Ascending aorta (tissue), 2 donors: Measurements from ENCODE around the gene EXOSC2. TPM values are rescaled to one million over a fixed set of nuclear protein-coding genes. Genes with fewer than 3 reads are reported as not detected.
"Not testable (repeated sequence)": the region's sequence is repeated elsewhere in the genome, so short reads cannot be mapped to it uniquely, and the experiment has no call there.

Source experiments
- DNase-seq, 2 donors: peaks; one replicate each; pipeline ENCODE4 v3.0.0-alpha.2; 2019; ENCODE audit warnings: low spot score in 2 of 2
- H3K27ac ChIP-seq, 2 donors: fragments of 200-600 bp; sonication (generic); one replicate each; pipeline ENCODE4 v1.5.1; 2016 to 2017; ENCODE audit warnings: mild to moderate bottlenecking in 1 of 2
- H3K27me3 ChIP-seq: fragments of 200-600 bp; sonication (generic); one replicate; pipeline ENCODE4 v1.5.1; 2017
- H3K36me3 ChIP-seq, 2 donors: fragments of 200-600 bp; sonication (generic); one replicate each; pipeline ENCODE4 v1.5.1; 2016
- H3K4me1 ChIP-seq, 2 donors: fragments of 200-600 bp; sonication (generic); one replicate each; pipeline ENCODE4 v1.5.1; 2016 to 2017; ENCODE audit warnings: mild to moderate bottlenecking in 1 of 2
- H3K4me3 ChIP-seq, 2 donors: fragments of 200-600 bp; sonication (generic); one replicate each; pipeline ENCODE4 v1.5.1; 2016 to 2017; ENCODE audit warnings: mild to moderate bottlenecking in 1 of 2
- H3K9me3 ChIP-seq, 2 donors: fragments of 200-600 bp; sonication (generic); one replicate each; pipeline ENCODE4 v1.5.1; 2016
- intact Hi-C: fragments of 100-400 bp; cut with DNase I; formaldehyde crosslinking; loops from one replicate; pipeline ENCODE4 v1.15.1; 2023
- total RNA-seq: library from RNA; depleted of rRNA; stranded (reverse); fragments of >200 nt; gene quantifications from one replicate; pipeline ENCODE4 v1.1.0, GENCODE V29; 2016
- TF ChIP-seq, protein P1 (sequence below), 3 experiments: fragments of 200-600 bp in 2 of 3; fragments of 450-650 bp in 1 of 3; sonication (generic) in 2 of 3; IDR thresholded peaks; one replicate each; pipeline ENCODE4 v1.5.1; 2016 to 2019; ENCODE audit warnings: antibody characterized with exemption in 3 of 3, mild to moderate bottlenecking in 1 of 3, moderate library complexity in 1 of 3

EXOSC2 gene
- total RNA-seq, 1 donor from 2014 or later, result 20.6 TPM

DNA sequence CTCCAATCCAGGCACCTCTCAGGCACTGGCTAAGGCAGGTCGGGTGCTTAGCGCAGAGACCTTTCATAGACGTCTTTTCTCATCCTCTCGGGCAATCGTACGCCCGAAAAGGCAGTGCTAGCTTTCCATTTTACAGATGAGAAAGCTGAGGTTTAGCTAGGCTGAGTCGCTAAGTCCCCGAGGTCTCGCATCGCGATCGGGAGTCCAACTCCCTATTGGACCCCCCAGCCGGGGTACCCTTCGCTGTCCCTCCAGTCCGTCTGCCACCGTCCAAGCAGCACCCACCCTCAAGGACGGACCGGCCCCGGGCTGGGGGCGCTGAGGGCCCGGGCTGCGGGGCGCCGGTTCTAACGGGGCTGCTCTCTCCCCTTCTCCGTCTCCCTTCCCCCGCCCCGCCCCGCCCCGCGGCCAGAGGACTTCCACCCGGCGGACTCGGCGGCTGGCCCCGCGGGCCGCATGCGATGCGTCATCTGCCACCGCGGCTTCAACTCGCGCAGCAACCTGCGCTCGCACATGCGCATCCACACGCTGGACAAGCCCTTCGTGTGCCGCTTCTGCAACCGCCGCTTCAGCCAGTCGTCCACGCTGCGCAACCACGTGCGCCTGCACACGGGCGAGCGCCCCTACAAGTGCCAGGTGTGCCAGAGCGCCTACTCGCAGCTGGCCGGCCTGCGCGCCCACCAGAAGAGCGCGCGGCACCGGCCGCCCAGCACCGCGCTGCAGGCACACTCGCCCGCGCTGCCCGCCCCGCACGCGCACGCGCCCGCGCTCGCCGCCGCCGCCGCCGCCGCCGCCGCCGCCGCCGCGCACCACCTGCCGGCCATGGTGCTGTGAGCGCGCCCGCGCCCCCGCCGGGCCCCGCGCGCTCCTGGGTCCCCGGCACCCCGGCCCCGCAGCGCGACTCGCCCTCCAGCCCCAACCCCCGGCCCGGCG, 12.5 kb upstream of the EXOSC2 start:
- no peak overlapping the region for H3K27ac ChIP-seq
- H3K4me1 ChIP-seq, result peaks cover 2 to 11% of the 10 kb centered on the region in 2 donors
- H3K9me3 ChIP-seq, result no peaks in the 10 kb centered on the region
- no peaks in the 10 kb centered on the region for H3K27me3 ChIP-seq
- intact Hi-C loops, result loop anchor here (10.0 kb wide), 1 partner anchor 1674 kb away; the partner anchor contains the start of gene SETX
- H3K4me3 ChIP-seq, result peak overlapping the region; percentile 60 to 77
- no peaks in the 10 kb centered on the region for H3K36me3 ChIP-seq
- DNase-seq, result peak; percentile 23 to 86
- TF ChIP-seq, protein P1, sequence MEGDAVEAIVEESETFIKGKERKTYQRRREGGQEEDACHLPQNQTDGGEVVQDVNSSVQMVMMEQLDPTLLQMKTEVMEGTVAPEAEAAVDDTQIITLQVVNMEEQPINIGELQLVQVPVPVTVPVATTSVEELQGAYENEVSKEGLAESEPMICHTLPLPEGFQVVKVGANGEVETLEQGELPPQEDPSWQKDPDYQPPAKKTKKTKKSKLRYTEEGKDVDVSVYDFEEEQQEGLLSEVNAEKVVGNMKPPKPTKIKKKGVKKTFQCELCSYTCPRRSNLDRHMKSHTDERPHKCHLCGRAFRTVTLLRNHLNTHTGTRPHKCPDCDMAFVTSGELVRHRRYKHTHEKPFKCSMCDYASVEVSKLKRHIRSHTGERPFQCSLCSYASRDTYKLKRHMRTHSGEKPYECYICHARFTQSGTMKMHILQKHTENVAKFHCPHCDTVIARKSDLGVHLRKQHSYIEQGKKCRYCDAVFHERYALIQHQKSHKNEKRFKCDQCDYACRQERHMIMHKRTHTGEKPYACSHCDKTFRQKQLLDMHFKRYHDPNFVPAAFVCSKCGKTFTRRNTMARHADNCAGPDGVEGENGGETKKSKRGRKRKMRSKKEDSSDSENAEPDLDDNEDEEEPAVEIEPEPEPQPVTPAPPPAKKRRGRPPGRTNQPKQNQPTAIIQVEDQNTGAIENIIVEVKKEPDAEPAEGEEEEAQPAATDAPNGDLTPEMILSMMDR (IDR thresholded peaks at IDR 0.05), result no peak

DNA sequence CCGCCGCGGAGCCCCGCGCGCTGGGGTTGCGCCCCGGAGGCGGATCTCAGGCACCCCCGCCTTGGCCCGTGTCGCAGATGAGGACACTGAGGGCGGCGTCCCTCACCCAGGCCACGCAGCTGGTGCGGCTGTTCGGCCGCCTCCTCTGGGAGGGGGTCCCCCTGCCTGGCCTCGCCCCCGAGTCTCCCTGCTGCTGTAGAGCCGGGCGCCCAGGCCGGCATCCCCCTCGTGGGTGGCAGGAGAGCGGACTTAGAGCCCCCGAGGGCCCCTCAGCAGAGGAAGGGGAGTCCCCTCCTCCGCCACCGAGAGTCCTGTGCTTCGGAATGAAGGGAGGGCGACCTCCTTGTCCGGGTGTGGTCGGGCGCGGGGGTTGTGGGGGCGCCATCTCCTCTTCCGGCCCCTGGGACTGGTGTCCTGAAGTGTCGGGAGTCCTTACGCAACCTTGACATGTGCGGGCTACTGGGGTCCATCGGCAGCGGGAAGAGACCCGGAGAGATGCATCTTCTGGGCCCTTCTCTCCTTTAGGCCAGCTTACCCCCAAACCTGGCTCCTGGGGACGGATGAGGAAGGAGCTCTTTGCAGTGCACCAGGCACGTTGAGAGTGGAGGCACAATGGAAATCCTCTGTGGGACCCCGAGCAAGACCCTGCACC, 11.7 kb upstream of the EXOSC2 start:
- DNase-seq, result no peak
- H3K27ac ChIP-seq, result no peak overlapping the region
- no peaks in the 10 kb centered on the region for H3K36me3 ChIP-seq
- H3K27me3 ChIP-seq, result no peaks in the 10 kb centered on the region
- intact Hi-C loops, result loop anchor here (1.0 to 10.0 kb wide), 2 partner anchors 221 to 1673 kb away; partner anchors contain the start of gene SETX
- H3K4me3 ChIP-seq, result peak overlapping the region; percentile 60 to 77
- no peaks in the 10 kb centered on the region for H3K9me3 ChIP-seq
- peaks cover 2 to 11% of the 10 kb centered on the region in 2 donors for H3K4me1 ChIP-seq
- TF ChIP-seq, protein P1 (IDR thresholded peaks at IDR 0.05), result no peak

DNA sequence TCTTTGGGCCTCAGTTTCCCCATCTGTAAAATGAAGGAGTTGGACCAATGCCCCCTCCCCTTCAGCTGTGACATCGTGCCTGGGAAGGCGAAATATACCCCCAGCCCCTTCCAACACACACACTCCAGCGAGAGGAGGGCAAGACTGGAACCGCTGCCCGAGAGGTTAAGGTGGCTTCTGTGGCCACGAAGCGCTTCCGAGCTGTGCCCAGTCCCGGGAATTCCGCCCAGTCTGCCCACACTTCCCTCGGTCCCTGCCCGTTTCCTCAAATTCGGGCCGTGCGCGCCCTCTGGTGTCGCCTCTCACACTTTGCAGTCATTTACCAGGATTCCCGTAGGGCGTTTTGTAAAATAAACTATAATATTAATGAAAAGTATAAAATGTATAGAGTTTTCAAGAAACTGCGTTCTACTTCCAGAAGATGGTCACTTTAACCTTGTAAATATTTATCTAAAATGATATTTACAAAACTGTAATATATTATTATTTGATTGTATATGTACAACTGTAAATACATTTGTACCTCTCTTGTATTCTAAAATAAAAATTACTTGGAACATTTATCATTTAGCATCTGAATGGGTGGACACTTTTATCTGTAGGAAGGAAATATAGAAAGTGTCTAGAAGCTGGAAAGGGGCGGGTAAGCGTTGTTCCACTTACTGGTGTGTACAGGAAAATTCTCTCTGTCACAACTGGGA, 11.0 kb upstream of the EXOSC2 start:
- H3K9me3 ChIP-seq, result no peaks in the 10 kb centered on the region
- H3K4me3 ChIP-seq, result peak overlapping the region; percentile 60 to 77
- intact Hi-C loops, result loop anchor here (1.0 to 10.0 kb wide), 2 partner anchors 221 to 1672 kb away; partner anchors contain the start of gene SETX

DNA sequence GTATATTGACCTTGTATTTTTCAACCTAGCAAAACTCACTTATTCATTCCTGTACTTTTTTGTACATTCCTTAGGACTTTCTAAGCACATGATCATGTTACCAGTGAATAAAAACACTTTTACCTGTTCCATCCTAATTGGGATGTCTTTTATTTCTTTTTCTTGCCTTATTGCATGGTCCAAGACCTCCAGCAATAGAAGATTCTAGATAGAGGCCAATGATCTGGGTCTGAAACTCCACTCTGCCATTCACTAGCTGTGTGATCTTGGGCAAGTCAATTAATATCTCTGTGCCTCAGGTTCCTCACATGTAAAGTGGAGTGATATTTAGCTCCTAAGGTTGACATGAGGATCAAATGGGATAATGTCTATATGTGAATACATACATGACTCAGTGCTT, 8.5 kb upstream of the EXOSC2 start:
- TF ChIP-seq, protein P1 (IDR thresholded peaks at IDR 0.05), result no peak
- Histone ChIP-seq H3K4me3 (no peak overlapping the region), H3K4me1 (peaks cover 2 to 11% of the 10 kb centered on the region in 2 donors), H3K27me3 (no peaks in the 10 kb centered on the region), H3K27ac (no peak overlapping the region), H3K36me3 (no peaks in the 10 kb centered on the region), H3K9me3 (no peaks in the 10 kb centered on the region)
- DNase-seq, result no peak
- intact Hi-C loops, result loop anchor here (10.0 kb wide), 1 partner anchor 1670 kb away; the partner anchor contains the start of gene SETX

More for the DNA sequence above, 11.0 kb upstream of the EXOSC2 start:
- Histone ChIP-seq H3K36me3 (no peaks in the 10 kb centered on the region), H3K4me1 (peaks cover 2 to 11% of the 10 kb centered on the region in 2 donors), H3K27ac (no peak overlapping the region), H3K27me3 (no peaks in the 10 kb centered on the region)
- TF ChIP-seq, protein P1 (IDR thresholded peaks at IDR 0.05), result peak; percentile 76 to 83 (median 79)
- peak in 1 of 2 donors; percentile 86 for DNase-seq

DNA sequence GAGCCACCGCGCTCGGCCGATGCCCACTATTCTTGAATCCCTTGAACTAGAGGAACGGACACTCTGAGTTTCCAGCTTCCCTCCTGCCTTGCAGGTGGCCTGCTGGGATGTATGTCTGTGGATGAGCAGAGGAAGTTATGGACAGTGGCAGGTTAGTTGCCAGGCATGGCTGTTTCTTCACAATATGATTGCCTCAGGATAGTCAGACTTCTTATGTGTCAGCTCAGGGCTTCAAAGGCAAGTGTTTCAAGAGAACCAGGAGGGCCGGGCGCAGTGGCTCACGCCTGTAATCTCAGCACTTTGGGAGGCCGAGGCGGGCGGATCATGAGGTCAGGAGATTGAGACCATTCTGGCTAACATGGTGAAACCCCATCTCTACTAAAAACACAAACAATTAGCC, 7.6 kb upstream of the EXOSC2 start:
- DNase-seq, H3K27ac ChIP-seq, H3K36me3 ChIP-seq, H3K4me3 ChIP-seq, H3K9me3 ChIP-seq, H3K4me1 ChIP-seq, H3K27me3 ChIP-seq: not testable (repeated sequence)
- intact Hi-C loops, result loop anchor here (10.0 kb wide), 1 partner anchor 1669 kb away; the partner anchor contains the start of gene SETX
